Esophagus muscularis mucosa (tissue), 3 donors: ENCODE data around the gene TRIM28.

Source experiments
- EP300 ChIP-seq: sonication (generic); formaldehyde crosslinking; IDR thresholded peaks from one replicate; pipeline ENCODE4 v1.6.1; 2017; ENCODE audit warnings: antibody characterized with exemption
- TF ChIP-seq, protein P1 (sequence below), 3 experiments: fragments of 200-600 bp in 2 of 3; fragments of 450-650 bp in 1 of 3; sonication (generic) in 2 of 3; IDR thresholded peaks; one replicate each; pipeline ENCODE4 v1.5.1; 2017 to 2019; ENCODE audit warnings: antibody characterized with exemption in 3 of 3, mild to moderate bottlenecking in 2 of 3, moderate library complexity in 1 of 3

DNA sequence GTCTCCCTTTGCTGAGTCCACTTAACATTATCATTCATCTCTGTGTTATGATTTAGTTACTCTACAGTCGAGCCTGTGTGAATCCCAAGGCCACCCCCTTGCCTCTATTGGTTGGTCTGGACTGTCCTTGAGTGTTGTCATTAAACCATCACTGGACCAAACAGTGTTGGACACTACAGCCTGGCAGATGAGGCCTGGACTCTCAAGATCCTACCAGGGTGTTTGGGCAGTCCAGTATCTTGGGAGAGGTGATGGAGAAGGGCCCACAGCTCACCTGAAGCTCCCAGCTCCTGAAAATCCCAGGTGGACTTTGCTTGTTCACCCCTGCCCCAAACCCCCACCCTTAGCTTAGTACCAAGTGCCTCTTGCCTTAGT, 7.2 kb downstream of the TRIM28 start:
- TF ChIP-seq, protein P1, sequence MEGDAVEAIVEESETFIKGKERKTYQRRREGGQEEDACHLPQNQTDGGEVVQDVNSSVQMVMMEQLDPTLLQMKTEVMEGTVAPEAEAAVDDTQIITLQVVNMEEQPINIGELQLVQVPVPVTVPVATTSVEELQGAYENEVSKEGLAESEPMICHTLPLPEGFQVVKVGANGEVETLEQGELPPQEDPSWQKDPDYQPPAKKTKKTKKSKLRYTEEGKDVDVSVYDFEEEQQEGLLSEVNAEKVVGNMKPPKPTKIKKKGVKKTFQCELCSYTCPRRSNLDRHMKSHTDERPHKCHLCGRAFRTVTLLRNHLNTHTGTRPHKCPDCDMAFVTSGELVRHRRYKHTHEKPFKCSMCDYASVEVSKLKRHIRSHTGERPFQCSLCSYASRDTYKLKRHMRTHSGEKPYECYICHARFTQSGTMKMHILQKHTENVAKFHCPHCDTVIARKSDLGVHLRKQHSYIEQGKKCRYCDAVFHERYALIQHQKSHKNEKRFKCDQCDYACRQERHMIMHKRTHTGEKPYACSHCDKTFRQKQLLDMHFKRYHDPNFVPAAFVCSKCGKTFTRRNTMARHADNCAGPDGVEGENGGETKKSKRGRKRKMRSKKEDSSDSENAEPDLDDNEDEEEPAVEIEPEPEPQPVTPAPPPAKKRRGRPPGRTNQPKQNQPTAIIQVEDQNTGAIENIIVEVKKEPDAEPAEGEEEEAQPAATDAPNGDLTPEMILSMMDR (IDR thresholded peaks at IDR 0.05) = no peak
- no peak for TF ChIP-seq EP300
